Measurements from ENCODE around the gene PRTN3.
"Not testable (repeated sequence)": the region's sequence is repeated elsewhere in the genome, so short reads cannot be mapped to it uniquely, and the experiment has no call there.

Gene PRTN3

GRCh38 chr19:868458-869244, 27.9 kb downstream of the PRTN3 start:
- DNase-seq: no peak

GRCh38 chr19:869245-870177, 28.7 kb downstream of the PRTN3 start:
- no peak for DNase-seq

GRCh38 chr19:870314-870713, 29.5 kb downstream of the PRTN3 start:
- DNase-seq: no peak

DNA sequence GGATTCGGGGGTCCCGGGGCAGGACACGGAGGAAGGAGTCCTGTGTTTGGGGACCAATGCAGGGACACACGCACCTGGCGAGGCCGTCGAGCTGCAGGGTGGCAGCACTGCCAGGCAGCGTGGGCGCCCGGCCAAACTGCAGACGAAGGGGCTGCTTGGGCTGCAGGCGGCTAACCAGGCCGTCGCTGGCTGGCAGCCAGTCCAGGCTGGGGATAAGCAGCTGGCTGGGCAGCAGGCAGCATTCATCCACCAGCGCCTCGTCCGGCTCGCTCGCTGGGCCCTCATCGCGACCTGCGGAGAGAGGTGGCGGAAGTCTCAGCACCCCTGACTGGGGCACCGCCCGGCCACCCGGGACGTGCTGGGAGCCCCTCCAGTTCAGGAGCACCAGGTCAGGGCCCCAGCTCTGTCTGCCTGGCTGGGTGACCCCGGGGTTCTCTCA, 30.2 kb downstream of the PRTN3 start:
- no peak for DNase-seq

DNA sequence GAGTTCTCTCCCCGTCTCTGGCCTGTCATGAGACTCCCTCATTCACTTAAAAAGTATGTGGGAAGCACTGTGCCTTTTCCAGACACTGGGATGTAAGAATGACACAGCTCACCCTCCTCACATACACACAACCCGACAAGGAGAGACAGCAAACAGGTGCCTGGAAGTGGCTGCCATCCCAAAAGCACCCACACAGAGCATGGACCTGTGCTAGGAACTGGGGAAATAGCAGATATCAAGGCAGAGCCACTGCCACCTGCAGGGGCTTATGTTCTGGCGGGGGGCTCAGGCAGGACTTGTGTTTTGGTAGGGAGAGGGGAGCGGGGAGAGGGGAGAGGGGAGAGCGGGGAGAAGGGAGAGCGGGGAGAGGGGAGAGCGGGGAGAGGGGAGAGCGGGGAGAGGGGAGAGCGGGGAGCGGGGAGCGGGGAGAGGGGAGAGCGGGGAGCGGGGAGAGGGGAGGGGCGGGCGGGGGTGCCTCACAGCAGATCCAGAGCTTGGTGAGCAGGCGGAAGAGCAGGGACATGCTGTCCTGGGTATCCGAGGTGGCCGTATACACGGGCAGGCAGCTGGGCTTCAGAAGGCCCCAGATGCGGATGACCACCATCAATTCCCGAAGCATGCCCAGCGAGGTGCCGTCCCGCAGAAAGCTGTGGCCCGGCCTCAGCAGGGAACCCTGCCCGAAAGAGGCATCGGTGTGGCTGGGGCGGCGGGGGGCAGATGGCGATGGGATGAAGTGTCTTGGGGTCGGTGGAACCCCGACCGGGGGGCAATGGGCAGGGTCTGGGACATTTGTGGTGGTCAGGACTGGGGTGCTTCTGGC, 30.9 kb downstream of the PRTN3 start:
- no peak for DNase-seq

DNA sequence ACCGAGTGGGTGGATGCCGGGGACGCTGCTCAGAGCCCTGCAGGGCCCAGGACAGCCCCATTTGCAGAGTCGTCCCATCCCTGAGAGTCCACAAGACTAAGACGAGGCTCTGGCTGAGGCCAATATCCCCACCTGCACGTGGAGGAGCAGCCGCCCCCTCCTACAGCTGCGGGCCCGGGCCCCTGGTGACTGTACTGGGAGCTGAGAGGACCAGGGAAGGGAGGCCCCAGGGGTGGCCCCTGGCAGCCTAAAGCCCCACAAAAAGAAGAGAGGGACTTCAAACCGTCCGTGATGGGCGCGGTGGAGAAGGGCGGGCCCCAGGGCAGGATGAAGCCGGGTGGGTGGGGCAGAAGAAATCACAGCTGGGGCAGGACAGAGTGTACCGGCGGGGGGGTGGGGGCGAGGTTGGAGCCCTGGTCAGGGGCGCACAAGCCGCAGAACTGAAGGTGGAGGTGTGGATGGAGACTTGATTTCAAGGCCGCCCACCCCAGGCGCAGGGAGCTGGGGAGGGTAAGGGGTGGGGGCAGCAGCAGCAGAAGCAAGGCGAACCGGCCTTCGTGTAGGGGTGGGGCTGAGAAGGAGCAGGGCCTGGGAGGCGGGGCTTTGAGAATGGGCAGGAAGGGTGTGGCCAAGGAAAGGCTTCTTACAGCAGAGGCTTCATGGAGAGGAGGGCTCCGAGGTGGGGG, 31.6 kb downstream of the PRTN3 start:
- no peak for DNase-seq

- DNase-seq: no peak
These were observed 32.3 kb downstream of the PRTN3 start for GRCh38 chr19:873084-873483.

DNA sequence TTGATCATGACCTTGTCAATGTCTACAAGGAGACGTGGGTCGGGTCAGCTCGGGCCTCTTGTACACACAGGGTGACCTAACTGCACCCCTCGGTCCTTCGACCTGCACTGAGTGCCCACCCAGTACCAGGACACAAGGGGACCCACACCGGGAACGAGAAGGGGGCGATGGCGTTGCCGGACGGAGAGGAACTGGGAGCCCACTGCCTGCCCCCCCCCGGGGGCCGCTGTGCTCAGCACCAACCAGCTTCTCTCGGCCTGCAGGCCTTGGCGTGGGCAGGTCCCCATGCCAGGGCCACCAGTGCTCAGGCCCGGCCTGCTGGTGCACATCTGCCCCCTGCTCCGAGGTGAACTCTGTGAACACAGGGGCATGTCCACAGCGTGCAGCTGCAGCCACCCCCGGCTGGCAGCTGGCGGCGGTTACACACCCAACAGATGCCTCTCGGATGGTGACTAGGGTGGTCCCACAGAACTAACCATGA, 32.8 kb downstream of the PRTN3 start:
- no peak for DNase-seq

GRCh38 chr19:875265-875879, 34.6 kb downstream of the PRTN3 start:
- no peak for DNase-seq

DNA sequence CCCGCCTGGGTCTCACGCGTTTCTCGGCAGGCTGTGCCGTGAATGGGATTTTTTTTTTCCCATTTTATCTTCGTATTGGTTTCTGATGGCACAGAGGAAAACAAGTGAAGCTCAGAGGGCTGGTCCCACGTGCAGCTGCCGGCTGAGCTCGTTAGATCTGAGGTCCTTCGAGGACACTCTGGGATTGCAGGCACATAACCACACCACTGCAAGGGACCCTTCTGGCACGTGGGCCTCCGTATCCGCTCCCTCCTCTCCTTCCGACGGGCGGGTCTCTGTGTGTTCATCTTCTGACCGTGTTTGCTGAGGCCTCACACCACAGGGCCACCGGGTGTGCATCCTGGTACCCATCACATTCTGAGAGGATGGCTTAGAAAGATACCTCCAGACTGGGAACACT, 35.3 kb downstream of the PRTN3 start:
- no peak for DNase-seq

DNA sequence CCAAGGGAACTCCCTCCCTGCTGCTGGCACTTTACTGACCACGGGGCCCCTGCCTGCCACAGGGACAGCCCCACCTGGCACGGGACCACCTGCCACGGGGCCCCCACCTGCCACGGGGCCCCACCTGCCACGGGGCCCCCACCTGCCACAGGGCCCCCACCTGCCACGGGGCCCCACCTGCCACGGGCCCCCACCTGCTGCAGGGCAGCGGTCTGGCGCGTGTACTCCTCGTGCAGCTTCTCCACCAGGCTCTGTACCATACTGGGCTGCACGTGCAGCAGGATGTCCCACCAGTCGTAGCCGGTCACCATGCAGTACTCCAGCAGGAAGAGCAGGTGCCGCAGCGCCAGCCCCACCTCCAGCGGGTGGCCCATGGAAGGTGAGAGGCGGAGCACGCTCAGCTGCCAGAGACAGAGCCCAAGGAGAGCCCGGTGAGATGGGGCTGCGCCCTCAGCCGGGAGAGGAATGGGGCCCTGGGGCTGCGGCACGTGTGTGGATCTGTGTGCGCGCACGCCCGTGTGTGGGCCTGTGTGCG, 36.0 kb downstream of the PRTN3 start:
- no peak for DNase-seq

- not testable (repeated sequence) for DNase-seq
These were observed 37.3 kb downstream of the PRTN3 start for GRCh38 chr19:877992-878660.

DNA sequence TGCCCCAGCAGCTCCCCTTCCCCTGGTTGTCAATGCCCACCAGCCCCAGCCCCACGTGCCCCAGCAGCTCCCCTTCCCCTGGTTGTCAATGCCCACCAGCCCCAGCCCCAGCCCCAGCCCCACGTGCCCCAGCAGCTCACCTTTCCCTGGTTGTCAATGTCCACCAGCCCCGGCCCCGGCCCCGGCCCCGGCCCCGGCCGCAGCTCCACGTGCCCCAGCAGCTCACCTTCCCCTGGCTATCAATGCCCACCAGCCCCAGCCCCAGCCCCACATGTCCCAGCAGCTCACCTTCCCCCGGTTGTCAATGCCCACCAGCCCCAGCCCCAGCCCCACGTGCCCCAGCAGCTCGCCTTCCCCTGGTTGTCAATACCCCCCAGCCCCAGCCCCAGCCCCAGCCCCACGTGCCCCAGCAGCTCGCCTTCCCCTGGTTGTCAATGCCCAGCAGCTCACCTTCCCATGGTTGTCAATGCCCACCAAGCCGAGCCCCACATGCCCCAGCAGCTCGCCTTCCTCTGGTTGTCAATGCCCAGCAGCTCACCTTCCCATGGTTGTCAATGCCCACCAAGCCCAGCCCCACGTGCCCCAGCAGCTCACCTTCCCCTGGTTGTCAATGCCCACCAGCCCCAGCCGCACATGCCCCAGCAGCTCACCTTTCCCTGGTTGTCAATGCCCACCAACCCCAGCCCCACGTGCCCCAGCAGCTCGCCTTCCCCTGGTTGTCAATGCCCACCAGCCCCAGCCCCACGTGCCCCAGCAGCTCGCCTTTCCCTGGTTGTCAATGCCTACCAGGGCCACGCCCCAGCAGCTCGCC, 38.2 kb downstream of the PRTN3 start:
- not testable (repeated sequence) for DNase-seq

DNA sequence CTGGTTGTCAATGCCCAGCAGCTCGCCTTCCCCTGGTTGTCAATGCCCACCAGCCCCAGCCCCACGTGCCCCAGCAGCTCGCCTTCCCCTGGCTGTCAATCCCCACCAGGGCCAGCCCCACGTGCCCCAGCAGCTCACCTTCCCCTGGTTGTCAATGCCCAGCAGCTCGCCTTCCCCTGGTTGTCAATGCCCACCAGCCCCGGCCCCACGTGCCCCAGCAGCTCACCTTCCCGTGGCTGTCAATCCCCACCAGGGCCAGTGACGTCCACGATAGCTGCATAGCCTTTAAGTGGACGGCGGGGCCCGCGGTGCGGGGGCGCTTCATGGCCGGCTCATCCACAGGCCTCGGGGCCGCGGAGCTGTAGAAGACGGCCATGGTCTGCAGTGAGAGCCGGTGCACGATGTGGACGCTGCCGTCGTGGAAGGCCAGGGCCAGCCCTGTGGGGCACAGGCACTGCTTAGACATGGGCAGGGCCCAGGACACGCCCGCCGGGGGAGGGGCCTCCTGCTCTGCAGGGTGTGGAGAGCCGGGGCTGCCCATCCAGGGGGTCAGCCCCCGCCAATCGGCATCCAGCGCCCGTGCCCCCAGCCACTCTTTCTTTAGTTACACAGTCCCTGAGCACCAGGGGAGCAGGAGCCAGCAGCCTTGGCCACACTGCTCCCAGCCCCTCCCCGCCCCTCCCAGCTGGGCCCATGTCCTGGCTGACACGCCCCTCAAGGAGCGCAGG, 39.1 kb downstream of the PRTN3 start:
- no peak for DNase-seq

DNA sequence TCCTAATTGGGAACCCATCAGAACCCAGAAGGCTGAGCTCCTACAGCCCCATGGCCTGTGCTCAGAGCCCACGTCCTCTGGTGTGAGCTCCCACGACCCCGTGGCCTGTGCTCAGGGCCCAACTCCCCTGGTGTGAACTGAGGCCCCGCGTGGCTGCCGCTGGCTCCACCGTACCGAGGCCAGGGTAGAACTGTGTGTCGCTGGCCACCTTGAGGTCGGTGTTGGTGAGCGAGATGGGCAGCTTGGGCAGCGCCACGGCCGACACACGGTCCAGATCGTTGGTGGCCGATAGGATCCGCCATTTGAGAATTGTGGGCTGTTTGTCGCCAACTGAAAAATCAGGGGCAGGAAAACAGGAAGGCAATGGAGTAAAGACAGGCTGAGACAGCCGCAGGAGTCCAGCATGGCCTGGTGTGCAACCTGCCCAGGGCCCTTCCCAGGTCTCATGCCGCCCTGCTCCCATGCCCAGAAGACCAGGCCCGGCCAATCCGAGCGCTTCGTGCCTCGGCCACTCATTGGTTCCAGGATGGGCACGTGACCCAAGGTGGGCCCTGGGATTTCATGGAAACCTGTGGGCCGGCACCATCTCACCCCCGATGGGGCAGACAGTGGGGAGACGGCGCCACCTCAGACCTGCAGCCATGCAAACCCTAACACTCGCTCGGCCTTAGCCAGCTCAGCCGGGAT, 40.7 kb downstream of the PRTN3 start:
- no peak for DNase-seq

DNA sequence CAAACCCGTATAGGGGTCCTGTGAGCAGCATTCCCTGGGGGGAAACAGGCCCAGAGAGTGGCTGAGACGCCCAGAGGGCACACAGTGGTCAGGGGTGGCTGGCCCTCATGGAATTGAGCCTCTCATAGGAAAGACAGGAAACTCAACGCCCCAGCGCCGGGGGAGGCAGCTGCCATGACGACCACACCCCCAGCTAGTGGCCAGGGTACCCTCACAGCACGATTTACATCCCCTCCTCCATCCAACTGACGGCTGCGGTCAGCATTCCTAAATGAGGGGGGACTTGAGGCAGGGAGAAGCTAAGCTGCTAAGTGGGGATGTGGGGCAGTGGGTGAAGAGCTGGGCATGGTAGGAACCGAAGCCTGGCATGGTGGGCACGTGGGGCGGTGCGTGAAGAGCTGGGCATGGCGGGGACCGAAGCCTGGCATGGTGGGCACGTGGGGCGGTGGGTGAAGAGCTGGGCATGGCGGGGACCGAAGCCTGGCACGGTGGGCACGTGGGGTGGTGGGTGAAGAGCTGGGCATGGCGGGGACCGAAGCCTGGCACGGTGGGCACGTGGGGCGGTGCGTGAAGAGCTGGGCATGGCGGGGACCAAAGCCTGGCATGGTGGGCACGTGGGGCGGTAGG, 42.2 kb downstream of the PRTN3 start:
- no peak for DNase-seq

GRCh38 chr19:883661-884211, 42.9 kb downstream of the PRTN3 start:
- DNase-seq: no peak
